HUES64 (cell line): ENCODE results near the gene LCE7A.

Experiments
- H3K27ac ChIP-seq: 2 replicates; pipeline ENCODE4 v1.7.0; 2013; ENCODE audit warnings: low read depth, low read length, inconsistent platforms
- H3K27me3 ChIP-seq: 2 replicates; pipeline ENCODE4 v1.6.1; 2013; ENCODE audit warnings: mild to moderate bottlenecking, low read length; ENCODE audit not compliant: insufficient read depth
- H3K36me3 ChIP-seq: 2 replicates; pipeline ENCODE4 v1.6.1; 2013; ENCODE audit warnings: mild to moderate bottlenecking, low read length; ENCODE audit not compliant: insufficient read depth
- H3K4me1 ChIP-seq: 2 replicates; pipeline ENCODE4 v1.6.1; 2013; ENCODE audit warnings: mild to moderate bottlenecking, low read length, moderate library complexity; ENCODE audit not compliant: insufficient read depth
- H3K4me3 ChIP-seq: 2 replicates; pipeline ENCODE4 v1.5.1; 2013; ENCODE audit warnings: mild to moderate bottlenecking, low read length, moderate library complexity
- H3K9ac ChIP-seq: 2 replicates; pipeline ENCODE4 v1.6.1; 2013; ENCODE audit warnings: mild to moderate bottlenecking, low read depth, low read length
- H3K9me3 ChIP-seq: 2 replicates; pipeline ENCODE4 v1.6.1; 2013; ENCODE audit warnings: low read depth, low read length; ENCODE audit not compliant: insufficient read depth
- WGBS: fragments of 150-250, 120-280 bp; methylation state at CpG from one replicate; pipeline ENCODE4 v1.1.7; 2013; ENCODE audit warnings: missing lambda C conversion rate; 5-methylcytosine and 5-hydroxymethylcytosine counted together

LCE7A gene

GRCh38 chr1:152904688-152905440 is 45.1 kb downstream of the LCE7A start:
- Histone ChIP-seq H3K9ac (no peak overlapping the region), H3K4me3 (no peak overlapping the region), H3K4me1 (no peaks in the 10 kb centered on the region), H3K36me3 (no peaks in the 10 kb centered on the region), H3K9me3 (peaks cover 86% of the 10 kb centered on the region), H3K27me3 (no peaks in the 10 kb centered on the region), H3K27ac (no peak overlapping the region)
- WGBS = 74% methylated on average over 6 of the region's 7 CpGs

GRCh38 chr1:152906023-152906565 is 46.3 kb downstream of the LCE7A start:
- Histone ChIP-seq H3K27me3 (no peaks in the 10 kb centered on the region), H3K4me3 (no peak overlapping the region)

GRCh38 chr1:152907686-152908601 is 48.1 kb downstream of the LCE7A start, which contains the start of gene IVL:
TSS of gene IVL (plus strand) at chr1:152908546. CDS start at chr1:152909798, 1,252 bp downstream.
- WGBS = 76% methylated on average over 4 of the region's 4 CpGs

More at GRCh38 chr1:152906023-152906565, 46.3 kb downstream of the LCE7A start:
- Histone ChIP-seq H3K9me3 (peaks cover 88% of the 10 kb centered on the region), H3K9ac (no peak overlapping the region), H3K27ac (no peak overlapping the region), H3K4me1 (no peaks in the 10 kb centered on the region), H3K36me3 (no peaks in the 10 kb centered on the region)
- 71% methylated on average over 5 of the region's 5 CpGs for WGBS

GRCh38 chr1:152909206-152909605 is 49.4 kb downstream of the LCE7A start:
- Histone ChIP-seq H3K4me3 (no peak overlapping the region), H3K27ac (no peak overlapping the region)
- WGBS = 76% methylated on average over 3 of the region's 3 CpGs

More at GRCh38 chr1:152907686-152908601, 48.1 kb downstream of the LCE7A start, which contains the start of gene IVL:
- no peaks in the 10 kb centered on the region for H3K27me3 ChIP-seq
- H3K9me3 ChIP-seq = peaks cover 84% of the 10 kb centered on the region
- no peak within 1 kb of the TSS for H3K4me3 ChIP-seq
- H3K36me3 ChIP-seq = no peaks in the 10 kb centered on the region
- no peak within 1 kb of the TSS for H3K9ac ChIP-seq
- no peak within 1 kb of the TSS for H3K27ac ChIP-seq
- no peaks in the 10 kb centered on the region for H3K4me1 ChIP-seq

More at GRCh38 chr1:152909206-152909605, 49.4 kb downstream of the LCE7A start:
- Histone ChIP-seq H3K36me3 (no peaks in the 10 kb centered on the region), H3K9me3 (peaks cover 82% of the 10 kb centered on the region), H3K4me1 (no peaks in the 10 kb centered on the region), H3K9ac (no peak overlapping the region), H3K27me3 (no peaks in the 10 kb centered on the region)
